LoVo (cell line): ENCODE measurements around the gene CHD2.
"Not testable (repeated sequence)": the region's sequence is repeated elsewhere in the genome, so short reads cannot be mapped to it uniquely, and the experiment has no call there.

Experiments used
- DNase-seq: peaks from one replicate; pipeline ENCODE4 v3.0.0-alpha.2; 2016; ENCODE audit warnings: low spot score

Gene CHD2

GRCh38 chr15:93049914-93050578, 149.9 kb downstream of the CHD2 start:
- no peak for DNase-seq

- DNase-seq, result no peak
These were observed 150.5 kb downstream of the CHD2 start for GRCh38 chr15:93050648-93051047.

- no peak for DNase-seq
These were observed 151.3 kb downstream of the CHD2 start for GRCh38 chr15:93051236-93052089.

DNA sequence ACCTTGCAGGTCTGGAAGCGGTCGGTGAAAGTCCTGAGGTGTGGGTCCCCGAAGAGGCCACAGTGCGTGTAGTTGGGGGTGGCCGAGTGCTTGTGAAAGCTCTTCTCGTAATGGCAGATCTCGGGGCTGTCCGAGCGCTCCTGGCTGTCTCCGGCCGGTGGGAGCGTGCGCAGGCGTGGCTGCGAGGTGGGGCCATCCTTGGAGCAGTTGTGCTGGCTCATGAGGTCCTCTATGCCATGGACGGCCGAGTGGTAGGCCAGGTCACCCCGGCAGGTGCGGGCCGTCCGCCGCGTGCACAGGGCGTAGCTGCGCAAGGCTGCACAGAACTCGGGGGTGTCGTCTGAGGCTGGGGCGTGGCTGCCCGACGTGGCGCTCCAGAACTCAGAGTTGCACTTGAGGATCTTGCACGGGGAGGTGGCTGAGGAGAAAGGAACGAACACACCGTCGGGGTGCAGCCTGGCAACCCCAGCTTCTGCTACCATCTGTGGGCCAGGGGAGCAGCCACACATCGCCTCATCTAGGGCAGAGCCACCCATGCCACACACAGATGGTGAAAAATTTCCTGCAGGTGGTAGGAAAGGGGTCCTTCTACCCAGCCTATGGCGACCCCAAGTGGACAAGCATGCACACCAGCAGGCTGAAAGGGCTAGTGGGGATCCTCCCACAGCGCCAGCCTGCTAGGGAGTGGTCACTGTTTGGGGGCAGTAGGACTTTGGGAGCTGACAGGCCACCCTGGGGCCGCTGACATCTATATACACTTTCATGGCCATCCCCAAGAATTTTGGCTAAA, 152.2 kb downstream of the CHD2 start:
- no peak for DNase-seq

DNA sequence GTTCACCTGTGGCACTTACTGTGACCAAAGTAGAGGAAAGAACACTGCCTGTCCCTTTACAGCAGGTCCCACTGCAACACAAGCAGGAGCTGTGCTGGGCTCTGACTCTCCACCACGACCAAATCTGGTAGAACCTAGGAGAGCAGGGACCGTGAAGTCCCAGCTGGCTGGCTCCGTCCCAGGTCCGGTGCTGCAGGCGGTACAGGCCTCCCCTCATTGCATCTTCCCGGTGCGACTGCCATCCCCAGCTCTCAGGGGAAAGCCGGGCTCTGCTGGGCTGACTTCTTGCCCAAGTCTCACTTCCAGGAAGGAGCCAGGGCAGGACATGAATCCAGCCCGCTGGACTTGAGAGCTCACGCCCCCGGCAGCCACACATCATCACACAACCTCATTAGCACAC, 155.1 kb downstream of the CHD2 start:
- DNase-seq, result no peak

- DNase-seq, result no peak
These were observed 156.7 kb downstream of the CHD2 start for GRCh38 chr15:93056836-93057235.

- no peak for DNase-seq
These were observed 157.5 kb downstream of the CHD2 start for GRCh38 chr15:93057618-93058017.

DNA sequence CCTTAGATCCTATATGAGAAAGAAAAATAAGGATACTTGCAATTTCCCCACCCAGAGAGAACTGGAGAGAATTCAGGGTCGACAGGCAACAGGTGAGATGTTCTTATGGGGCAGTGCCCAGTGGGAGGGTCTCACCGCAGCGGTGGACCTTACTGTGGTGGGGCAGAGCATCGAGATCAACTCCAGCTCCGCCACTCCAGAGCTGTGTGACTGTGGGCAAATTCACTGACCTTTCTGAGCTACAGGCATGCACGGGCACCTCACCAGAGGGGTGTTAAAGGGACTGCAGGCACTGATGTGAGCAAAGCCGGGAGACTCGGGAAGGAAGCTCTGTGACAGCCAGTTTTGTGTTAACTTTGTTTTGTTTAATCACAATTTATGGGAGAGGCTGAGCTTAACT, 158.0 kb downstream of the CHD2 start:
- DNase-seq, result no peak

DNA sequence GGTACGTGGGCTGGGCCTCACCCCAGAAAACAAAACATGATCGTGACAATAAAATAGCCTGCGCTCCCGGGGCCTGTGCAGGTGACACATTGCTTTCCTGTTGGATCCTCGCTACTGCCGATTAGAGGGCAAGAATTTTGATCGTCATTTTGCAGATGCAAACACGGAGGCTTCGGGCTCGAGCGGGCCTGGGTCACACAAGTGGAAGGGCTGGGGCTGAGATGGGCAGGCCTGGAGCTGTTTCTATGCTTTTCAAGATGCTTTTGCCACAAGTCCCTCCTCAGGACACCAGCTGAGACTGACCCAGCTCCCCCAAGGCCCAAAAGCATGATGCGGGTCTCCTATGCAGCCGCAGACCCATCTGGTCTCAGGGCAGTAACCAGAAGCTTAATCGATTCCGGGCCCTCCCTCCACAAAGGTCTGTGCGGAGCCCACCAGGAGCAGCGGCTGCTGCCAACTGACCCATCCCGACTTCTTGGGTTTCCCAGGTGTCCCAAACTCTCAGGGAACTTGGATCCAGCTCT, 158.8 kb downstream of the CHD2 start:
- DNase-seq, result no peak

- DNase-seq, result no peak
These were observed 159.3 kb downstream of the CHD2 start for GRCh38 chr15:93059442-93059841.

DNA sequence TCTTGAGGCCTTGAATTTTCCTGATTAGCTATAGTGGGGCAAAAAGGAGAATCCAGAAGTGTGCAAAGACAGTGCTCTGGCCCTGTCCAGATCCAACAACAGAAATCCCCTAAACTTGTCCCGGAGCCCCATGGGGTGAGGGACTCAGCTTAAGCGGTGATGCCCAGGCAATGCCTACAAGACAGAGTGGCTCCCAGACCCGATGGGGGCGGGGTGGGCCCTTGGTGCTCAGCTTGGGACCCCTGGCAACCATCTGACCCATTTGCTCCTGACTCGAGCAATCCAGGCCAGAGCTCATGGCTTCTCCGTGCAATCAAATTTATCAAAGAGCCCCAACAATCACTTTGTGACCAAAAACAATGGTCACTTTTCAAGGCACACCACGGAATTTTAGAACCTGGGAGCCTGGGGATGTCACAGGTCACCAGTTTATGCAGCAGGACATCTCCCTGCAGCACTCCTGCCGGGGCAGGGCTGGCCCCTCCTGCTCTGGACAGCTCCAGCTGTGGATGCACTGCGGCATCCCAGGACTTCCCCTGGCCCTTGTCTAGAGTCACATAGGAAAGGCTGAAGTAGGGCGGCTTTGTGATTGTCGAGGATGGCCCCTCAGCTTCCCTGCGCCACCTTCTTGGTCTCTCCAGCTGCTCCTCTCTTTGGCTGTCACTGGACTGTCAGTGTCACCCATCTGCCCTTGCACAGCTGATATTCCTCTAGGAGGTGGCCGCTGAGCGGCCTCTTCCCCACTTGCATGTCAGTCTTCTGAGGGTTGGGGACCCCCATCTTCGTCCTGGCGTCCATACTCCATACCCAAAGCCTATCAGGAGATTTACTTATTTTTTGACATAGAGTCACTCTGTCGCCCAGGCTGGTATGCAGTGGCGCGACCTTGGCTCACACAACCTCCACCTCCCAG, 160.5 kb downstream of the CHD2 start:
- no peak for DNase-seq

DNA sequence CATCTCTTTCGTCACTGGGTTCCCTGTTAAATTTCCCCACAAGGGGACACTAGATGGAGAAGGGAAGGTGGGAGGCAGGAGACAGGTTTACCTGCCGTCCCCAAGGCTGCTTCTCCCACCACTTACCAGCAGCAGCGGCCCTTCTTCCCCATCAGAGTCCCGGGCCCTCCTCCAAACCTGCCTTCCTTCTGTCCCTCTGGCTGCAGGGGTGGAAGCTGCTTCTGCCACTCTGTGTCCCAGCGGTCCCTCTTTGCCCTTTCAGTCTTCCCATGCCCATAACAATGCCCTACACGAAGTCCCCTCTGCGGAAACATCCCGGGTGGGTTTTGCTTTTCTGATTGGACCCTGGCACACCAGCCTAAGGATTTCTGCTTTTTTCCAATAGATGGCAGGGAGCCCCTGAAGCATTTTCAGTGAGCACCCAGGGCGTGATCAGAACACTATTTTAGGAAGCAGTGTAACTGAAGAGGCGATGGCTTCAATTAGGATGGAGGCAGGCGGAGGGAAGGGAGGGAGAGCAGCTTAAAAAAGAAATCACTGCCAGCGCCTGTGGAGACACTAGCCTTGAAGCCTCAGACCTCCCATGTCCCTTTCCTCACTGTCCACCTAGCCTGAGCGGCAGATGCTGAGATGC, 162.6 kb downstream of the CHD2 start:
- not testable (repeated sequence) for DNase-seq

GRCh38 chr15:93063262-93063671, 163.1 kb downstream of the CHD2 start:
- peak; percentile 58 for DNase-seq

DNA sequence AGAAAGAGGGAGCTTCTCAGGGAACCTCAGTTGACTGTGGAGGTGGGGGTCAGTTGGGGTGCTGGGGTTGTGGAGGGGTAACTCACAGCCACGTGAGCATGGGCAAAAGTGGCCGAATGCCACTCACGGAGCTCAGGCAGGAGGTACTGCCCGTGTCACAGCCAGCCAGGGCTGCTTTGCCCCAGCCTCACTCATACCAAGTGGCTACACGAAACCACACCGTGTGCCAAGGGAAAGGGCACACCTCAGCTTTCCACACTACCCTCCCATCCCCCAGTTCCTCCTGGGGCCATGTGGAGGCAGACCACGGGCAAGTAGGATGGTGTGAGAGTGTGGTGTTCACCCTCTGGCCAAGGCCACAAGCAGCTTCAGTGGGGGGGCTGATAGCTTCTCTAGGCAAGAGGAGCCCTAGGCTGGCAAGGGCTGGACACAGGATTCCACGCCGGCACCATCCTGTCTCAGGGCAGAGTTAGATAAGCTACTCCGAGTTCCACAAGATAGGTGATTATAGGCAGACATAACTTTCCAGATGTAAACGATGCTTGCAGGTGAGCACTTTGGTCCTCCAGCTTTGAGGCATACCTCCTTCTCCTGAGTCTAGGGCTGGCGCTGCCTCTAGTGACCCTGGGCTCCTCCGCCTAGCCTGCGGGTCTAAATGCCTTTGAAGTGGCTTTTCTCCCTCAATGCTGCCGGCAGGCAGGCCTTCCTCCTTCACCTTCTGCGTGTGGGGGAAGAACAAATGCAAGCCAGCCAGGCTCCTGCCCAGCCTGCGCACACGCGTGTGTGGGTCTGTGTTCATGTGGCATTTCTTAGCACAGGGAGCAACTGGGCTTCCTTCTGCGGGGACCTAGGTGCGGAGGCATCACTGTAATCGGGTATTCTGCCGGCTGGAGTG, 163.9 kb downstream of the CHD2 start:
- no peak for DNase-seq

DNA sequence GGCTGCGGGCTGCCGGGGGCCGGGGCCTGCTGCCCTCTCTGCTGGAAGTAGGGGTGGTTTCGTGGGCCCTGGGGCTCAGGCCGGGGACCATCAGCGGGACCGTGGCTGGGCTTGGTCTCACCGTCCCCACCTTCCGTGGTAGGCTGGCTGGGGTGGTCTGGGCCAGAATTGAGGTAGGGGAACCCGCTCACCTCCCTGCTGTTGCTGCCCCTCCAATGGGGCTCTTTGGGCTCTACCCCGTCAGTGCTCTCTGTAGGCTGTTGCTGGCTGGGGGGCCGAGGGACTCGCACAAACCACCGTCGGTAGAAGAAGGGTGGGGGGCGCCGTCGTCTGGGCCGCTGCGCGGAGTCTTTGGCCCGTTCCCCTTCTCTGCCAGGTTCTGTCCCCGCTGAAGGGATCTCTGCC, 165.5 kb downstream of the CHD2 start:
- DNase-seq, result no peak

GRCh38 chr15:93066224-93066681, 166.1 kb downstream of the CHD2 start:
- DNase-seq, result no peak

GRCh38 chr15:93066834-93067648, 166.9 kb downstream of the CHD2 start:
- DNase-seq, result peak; percentile 18

- DNase-seq, result no peak
These were observed 167.5 kb downstream of the CHD2 start for GRCh38 chr15:93067649-93068085.
